Esophagus squamous epithelium (tissue), 4 donors: ENCODE data around the gene PP2D1.
"Not testable (repeated sequence)": the region's sequence is repeated elsewhere in the genome, so short reads cannot be mapped to it uniquely, and the experiment has no call there.

ENCODE experiments used
- POLR2A ChIP-seq, 4 donors: fragments of 450-650 bp; IDR thresholded peaks; one replicate each; pipeline ENCODE4 v1.6.1; 2017; ENCODE audit warnings: antibody characterized with exemption in 4 of 4, mild to moderate bottlenecking in 4 of 4, moderate library complexity in 3 of 4
- TF ChIP-seq, protein P1 (sequence below), 6 experiments: fragments of 450-650 bp in 4 of 6; fragments of 200-600 bp in 2 of 6; sonication (generic) in 2 of 6; IDR thresholded peaks; one replicate each; pipeline ENCODE4 v1.5.1; 2016 to 2019; ENCODE audit warnings: antibody characterized with exemption in 6 of 6, mild to moderate bottlenecking in 4 of 6, moderate library complexity in 4 of 6

DNA sequence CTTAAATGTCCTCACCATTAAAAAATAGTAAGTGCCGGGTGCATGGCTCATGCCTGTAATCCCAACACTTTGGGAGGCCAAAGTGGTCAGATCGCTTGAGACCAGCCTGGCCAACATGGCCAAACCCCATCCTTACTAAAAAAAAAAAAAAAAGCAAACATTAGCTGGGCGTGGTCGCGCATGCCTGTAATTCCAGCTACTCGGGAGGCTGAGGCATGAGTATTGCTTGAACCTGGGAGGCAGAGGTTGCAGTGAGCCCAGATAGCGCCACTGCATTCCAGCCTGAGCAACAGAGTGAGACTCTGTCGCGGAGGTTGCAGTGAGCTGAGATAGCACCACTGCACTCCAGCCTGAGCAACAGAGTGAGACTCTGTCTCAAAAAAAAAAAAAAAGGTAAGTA, 54.7 kb downstream of the PP2D1 start:
- TF ChIP-seq, protein P1, sequence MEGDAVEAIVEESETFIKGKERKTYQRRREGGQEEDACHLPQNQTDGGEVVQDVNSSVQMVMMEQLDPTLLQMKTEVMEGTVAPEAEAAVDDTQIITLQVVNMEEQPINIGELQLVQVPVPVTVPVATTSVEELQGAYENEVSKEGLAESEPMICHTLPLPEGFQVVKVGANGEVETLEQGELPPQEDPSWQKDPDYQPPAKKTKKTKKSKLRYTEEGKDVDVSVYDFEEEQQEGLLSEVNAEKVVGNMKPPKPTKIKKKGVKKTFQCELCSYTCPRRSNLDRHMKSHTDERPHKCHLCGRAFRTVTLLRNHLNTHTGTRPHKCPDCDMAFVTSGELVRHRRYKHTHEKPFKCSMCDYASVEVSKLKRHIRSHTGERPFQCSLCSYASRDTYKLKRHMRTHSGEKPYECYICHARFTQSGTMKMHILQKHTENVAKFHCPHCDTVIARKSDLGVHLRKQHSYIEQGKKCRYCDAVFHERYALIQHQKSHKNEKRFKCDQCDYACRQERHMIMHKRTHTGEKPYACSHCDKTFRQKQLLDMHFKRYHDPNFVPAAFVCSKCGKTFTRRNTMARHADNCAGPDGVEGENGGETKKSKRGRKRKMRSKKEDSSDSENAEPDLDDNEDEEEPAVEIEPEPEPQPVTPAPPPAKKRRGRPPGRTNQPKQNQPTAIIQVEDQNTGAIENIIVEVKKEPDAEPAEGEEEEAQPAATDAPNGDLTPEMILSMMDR (IDR thresholded peaks at IDR 0.05) = not testable (repeated sequence)
- not testable (repeated sequence) for TF ChIP-seq POLR2A (IDR thresholded peaks at IDR 0.05)
